IMR-90 (cell line): ENCODE measurements around the gene TRMT11. TPM values are rescaled to one million over a fixed set of nuclear protein-coding genes. Genes with fewer than 3 reads are reported as not detected.
A peak's percentile ranks its signal among the peaks of the same experiment; 100 is the strongest.

Source experiments
- ATAC-seq: fragments of 200-7000 bp; cut with Tn5 transposase; 2 replicates; pipeline ENCODE4 v1.9.1; 2020; ENCODE audit warnings: low read depth, mild to moderate bottlenecking, moderate library complexity
- BruUV-seq: library from RNA; stranded (reverse); fragments of 400-500 nt; replicated peaks from 2 replicates; lab custom pipeline; 2021; lab: Mats Ljungman, UMichigan
- CTCF ChIA-PET: fragments of 300-600 bp; formaldehyde crosslinking; extraction: SDS; loops from one replicate; lab custom pipeline; 2021; ENCODE audit warnings: antibody characterized with exemption; lab: Yijun Ruan, JAX
- POLR2A ChIA-PET: fragments of 300-600 bp; sonication (Branson Sonifier 250); formaldehyde crosslinking; loops from one replicate; lab custom pipeline; 2022; ENCODE audit warnings: antibody characterized with exemption; ENCODE audit not compliant: unreplicated experiment; lab: Charles Lee
- DNase-seq: peaks from one replicate; pipeline ENCODE4 v3.0.0; 2013
- H2AFZ ChIP-seq: replicated peaks from 2 replicates; pipeline ENCODE3; 2013; ENCODE audit warnings: low read length, mild to moderate bottlenecking; ENCODE audit not compliant: poor library complexity
- H2AK5ac ChIP-seq: 2 replicates; pipeline ENCODE4 v1.6.1; 2013; ENCODE audit warnings: low read depth, low read length, inconsistent platforms
- H2AK9ac ChIP-seq: replicated peaks from 2 replicates; pipeline ENCODE3; 2013; ENCODE audit warnings: mild to moderate bottlenecking, low read depth, low read length, moderate library complexity; ENCODE audit not compliant: poor library complexity
- H2BK120ac ChIP-seq: 2 replicates; pipeline ENCODE4 v1.6.1; 2013; ENCODE audit warnings: low read depth, low read length, inconsistent platforms
- H2BK15ac ChIP-seq: 3 replicates; pipeline ENCODE4 v1.6.1; 2013; ENCODE audit warnings: low read depth, low read length, inconsistent platforms
- H2BK20ac ChIP-seq: 2 replicates; pipeline ENCODE4 v1.6.1; 2013; ENCODE audit warnings: low read depth, mild to moderate bottlenecking, inconsistent platforms, low read length, moderate library complexity
- H2BK5ac ChIP-seq: 2 replicates; pipeline ENCODE4 v1.6.1; 2013; ENCODE audit warnings: mild to moderate bottlenecking, low read depth, low read length, inconsistent platforms; ENCODE audit not compliant: poor library complexity, severe bottlenecking
- H3K14ac ChIP-seq: replicated peaks from 2 replicates; pipeline ENCODE4 v1.6.1; 2013; ENCODE audit warnings: low read depth, low read length, inconsistent platforms
- H3K18ac ChIP-seq: 2 replicates; pipeline ENCODE4 v1.6.1; 2013; ENCODE audit warnings: low read depth, low read length, control low read depth
- H3K23ac ChIP-seq: 2 replicates; pipeline ENCODE4 v1.6.1; 2013; ENCODE audit warnings: low read depth, low read length, inconsistent platforms
- H3K27ac ChIP-seq: 2 replicates; pipeline ENCODE4 v1.5.1; 2013; ENCODE audit warnings: mild to moderate bottlenecking, control low read depth, low read length; ENCODE audit not compliant: insufficient read depth
- H3K27me3 ChIP-seq: 2 replicates; pipeline ENCODE4 v1.6.1; 2013; ENCODE audit warnings: low read length; ENCODE audit not compliant: control insufficient read depth, insufficient read depth
- H3K36me3 ChIP-seq: 2 replicates; pipeline ENCODE4 v1.6.1; 2013; ENCODE audit warnings: low read length, mixed read lengths; ENCODE audit not compliant: control insufficient read depth, insufficient read depth
- H3K4ac ChIP-seq: 2 replicates; pipeline ENCODE4 v1.6.1; 2013; ENCODE audit warnings: low read depth, low read length, inconsistent platforms
- H3K4me1 ChIP-seq: 2 replicates; pipeline ENCODE4 v1.6.1; 2013; ENCODE audit warnings: low read length, mixed read lengths; ENCODE audit not compliant: control insufficient read depth, insufficient read depth
- H3K4me2 ChIP-seq: 2 replicates; pipeline ENCODE4 v1.6.1; 2013; ENCODE audit warnings: low read depth, mild to moderate bottlenecking, control low read depth, low read length, moderate library complexity
- H3K4me3 ChIP-seq: 2 replicates; pipeline ENCODE4 v1.5.1; 2013; ENCODE audit warnings: low read depth, mild to moderate bottlenecking, control low read depth, low read length, moderate library complexity; ENCODE audit not compliant: insufficient read depth
- H3K56ac ChIP-seq: 2 replicates; pipeline ENCODE4 v1.6.1; 2013; ENCODE audit warnings: low read length, inconsistent platforms; ENCODE audit not compliant: insufficient read depth; ENCODE audit errors: extremely low read depth
- H3K79me1 ChIP-seq, 2 experiments: 2 replicates each; pipeline ENCODE4 v1.6.1; 2013; ENCODE audit warnings: low read length in 2 of 2, inconsistent platforms in 1 of 2, low read depth in 1 of 2
- H3K9ac ChIP-seq: 2 replicates; pipeline ENCODE4 v1.6.1; 2013; ENCODE audit warnings: low read depth, low read length, control low read depth
- H3K9me1 ChIP-seq: 2 replicates; pipeline ENCODE4 v1.6.1; 2013; ENCODE audit warnings: low read length, inconsistent platforms; ENCODE audit not compliant: insufficient read depth
- H3K9me3 ChIP-seq: 2 replicates; pipeline ENCODE4 v1.6.1; 2013; ENCODE audit warnings: low read length; ENCODE audit not compliant: control insufficient read depth, insufficient read depth
- H4K20me1 ChIP-seq: 2 replicates; pipeline ENCODE4 v1.6.1; 2013; ENCODE audit warnings: low read length, inconsistent platforms; ENCODE audit not compliant: insufficient read depth
- H4K5ac ChIP-seq: 2 replicates; pipeline ENCODE4 v1.6.1; 2013; ENCODE audit warnings: mild to moderate bottlenecking, low read depth, low read length, control low read depth
- H4K8ac ChIP-seq, 2 experiments: 2 replicates each; pipeline ENCODE4 v1.6.1; 2013; ENCODE audit warnings: low read depth in 2 of 2, low read length in 2 of 2, control low read depth in 1 of 2, inconsistent platforms in 1 of 2
- H4K91ac ChIP-seq: 2 replicates; pipeline ENCODE4 v1.6.1; 2013; ENCODE audit warnings: low read depth, low read length, inconsistent platforms; ENCODE audit not compliant: insufficient read depth
- CHD1 ChIP-seq: IDR thresholded peaks from 2 replicates; pipeline ENCODE4 v1.6.1; 2012; ENCODE audit warnings: low read depth, low read length, improper control_type of control experiment
- CTCF ChIP-seq: conservative IDR thresholded peaks from 2 replicates; pipeline ENCODE4 v1.5.1; 2012; ENCODE audit warnings: mild to moderate bottlenecking, low read depth, low read length, improper control_type of control experiment
- RFX5 ChIP-seq: IDR thresholded peaks from 2 replicates; pipeline ENCODE4 v1.8.0; 2012; ENCODE audit warnings: low read depth, mild to moderate bottlenecking, low read length, moderate library complexity
- WGBS, 2 experiments: methylation state at CpG; one replicate each; pipeline versions ENCODE4 v1.1.5 to v1.1.7; 2013; ENCODE audit warnings: missing lambda C conversion rate in 2 of 2; ENCODE audit not compliant: insufficient read length in 1 of 2; ENCODE audit errors: extremely low coverage in 2 of 2; 5-methylcytosine and 5-hydroxymethylcytosine counted together
- dilution Hi-C: fragments of 300-500 bp; cut with HindIII; formaldehyde crosslinking; loops from one replicate; pipeline ENCODE4 v1.14.3; 2018; ENCODE audit warnings: low sequenced_read_pairs; ENCODE audit not compliant: unreplicated experiment
- in situ Hi-C: fragments of 300-500 bp; cut with MboI; formaldehyde crosslinking; loops from 3 replicates; pipeline ENCODE4 v1.14.3; 2019; ENCODE audit warnings: low sequenced_read_pairs, inconsistent platforms, mixed read lengths
- intact Hi-C: fragments of 100-400 bp; cut with micrococcal nuclease; formaldehyde crosslinking; loops from 2 replicates; pipeline ENCODE4 v1.10.0; 2022
- polyA plus RNA-seq, 3 experiments: library from polyadenylated mRNA; depleted of rRNA; stranded (reverse); fragments of >200 nt; gene quantifications; 2 replicates each; pipeline ENCODE4 v1.2.3, GENCODE V29; 2012; ENCODE audit warnings: low replicate concordance in 1 of 3
- total RNA-seq: library from RNA; depleted of rRNA; stranded (reverse); fragments of >200 nt; gene quantifications from 2 replicates; pipeline ENCODE4 v1.2.3, GENCODE V29; 2012

The TRMT11 gene
- total and polyA plus RNA-seq, 2 of the 4 experiments (the other 2 are of a cell fraction) = 14.3 to 19.0 TPM

DNA sequence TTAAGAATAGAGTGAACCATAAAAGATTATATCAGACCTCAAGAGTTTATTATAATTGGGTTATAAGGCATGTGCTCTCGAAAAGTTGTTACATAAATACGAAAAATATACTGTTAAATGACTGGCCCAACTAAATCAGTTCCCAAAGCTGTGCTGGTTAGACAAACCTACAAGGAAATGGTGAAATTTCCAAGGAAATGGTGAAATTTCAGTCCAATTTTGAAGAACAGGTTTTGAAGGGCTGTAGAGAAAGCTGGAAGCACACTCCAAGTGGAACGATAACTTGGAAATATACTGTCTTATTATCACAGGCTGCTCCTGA, 400 bp upstream of the TRMT11 start:
- peak overlapping the region; percentile 85 for H3K9ac ChIP-seq
- H3K9me1 ChIP-seq = peaks cover 11% of the 10 kb centered on the region; the same call in 1 of the 2 replicates
- no peaks in the 10 kb centered on the region for H3K27me3 ChIP-seq
- H2BK15ac ChIP-seq = peak overlapping the region; percentile 35; the same call in 1 of the 3 replicates
- CTCF ChIA-PET = interaction anchor here (1.0 to 1.6 kb wide), 3 partner anchors 10 to 12 kb away, joined by 3 to 7 read pairs (median 6); no protein-coding TSS in a partner anchor
- H3K4me3 ChIP-seq = peak overlapping the region; percentile 93
- no TSS peak for BruUV-seq
- peak overlapping the region; percentile 78 to 98 for H4K8ac ChIP-seq
- peaks cover 11% of the 10 kb centered on the region for H3K4me1 ChIP-seq
- H3K4ac ChIP-seq = peak overlapping the region; percentile 96
- peak overlapping the region; percentile 75 for H3K56ac ChIP-seq
- peaks cover 14 to 29% of the 10 kb centered on the region in 2 experiments; a peak in 3 of 4 replicates for H3K79me1 ChIP-seq
- no peaks in the 10 kb centered on the region for H4K20me1 ChIP-seq
- 0 out of 2 replicates have a peak overlapping the region, but pooled peaks have one; percentile 53 for H2AK5ac ChIP-seq
- H3K36me3 ChIP-seq = no peaks in the 10 kb centered on the region
- H2BK120ac ChIP-seq = peak overlapping the region; percentile 82
- DNase-seq = no peak
- peak overlapping the region; percentile 59 for H3K27ac ChIP-seq
- H4K91ac ChIP-seq = peak overlapping the region; percentile 78; the same call in 1 of the 2 replicates
- POLR2A ChIA-PET = interaction anchor here (0.6 kb wide), 4 partner anchors 71 to 1563 kb away, joined by 3 to 5 read pairs (median 4); no protein-coding TSS in a partner anchor
- intact Hi-C loops = no loop called here
- peak overlapping the region; percentile 73 for H3K23ac ChIP-seq
- H2BK5ac ChIP-seq = peak overlapping the region; percentile 42
- no peak overlapping the region; the same call in 1 of the 2 replicates for H2BK20ac ChIP-seq
- peak overlapping the region; percentile 97 for H4K5ac ChIP-seq
- no peak for TF ChIP-seq RFX5
- no peak for TF ChIP-seq CHD1
- no peak for TF ChIP-seq CTCF
- peak overlapping the region; percentile 85 for H3K18ac ChIP-seq
- H3K4me2 ChIP-seq = peak overlapping the region; percentile 93
- peak overlapping the region; percentile 86 for H2AK9ac ChIP-seq
- no CpG with 5 or more reads among the region's 3 CpGs for WGBS, 2 experiments
- ATAC-seq = no peak
- peak overlapping the region; percentile 87 for H3K14ac ChIP-seq
- in situ Hi-C loops = no loop called here
- no peaks in the 10 kb centered on the region for H3K9me3 ChIP-seq
- dilution Hi-C loops = no loop called here
- peak overlapping the region; percentile 96 for H2AFZ ChIP-seq
